GM18505 (cell line): ENCODE measurements around the gene GSAP.

Experiments used
- ATAC-seq: cut with Tn5 transposase; IDR thresholded peaks from one replicate; pipeline ENCODE4 v1.9.1; 2021; ENCODE audit not compliant: unreplicated experiment
- POLR2A ChIP-seq: IDR thresholded peaks from 4 replicates; pipeline ENCODE4 v1.6.1; 2011; ENCODE audit warnings: borderline replicate concordance; ENCODE audit not compliant: insufficient read depth, insufficient read length; ENCODE audit errors: extremely low read depth

Gene GSAP

GRCh38 chr7:77426521-77427051 lies 10.4 kb upstream of the GSAP start:
- no peak for ATAC-seq

GRCh38 chr7:77426052-77426404 lies 9.9 kb upstream of the GSAP start:
- TF ChIP-seq POLR2A = no peak
- no peak for ATAC-seq

More at GRCh38 chr7:77426521-77427051, 10.4 kb upstream of the GSAP start:
- no peak for TF ChIP-seq POLR2A

- no peak for ATAC-seq
These were observed 9.2 kb upstream of the GSAP start for GRCh38 chr7:77425101-77426051.

GRCh38 chr7:77422500-77422899 lies 6.4 kb upstream of the GSAP start:
- TF ChIP-seq POLR2A = no peak
- ATAC-seq = no peak

More at GRCh38 chr7:77425101-77426051, 9.2 kb upstream of the GSAP start:
- no peak for TF ChIP-seq POLR2A

- TF ChIP-seq POLR2A = no peak
- ATAC-seq = no peak
These were observed 5.0 kb upstream of the GSAP start for GRCh38 chr7:77420986-77421672.

- TF ChIP-seq POLR2A = no peak
- no peak for ATAC-seq
These were observed 4.3 kb upstream of the GSAP start for GRCh38 chr7:77420438-77420837.

GRCh38 chr7:77419102-77419501 lies 3.0 kb upstream of the GSAP start:
- no peak for TF ChIP-seq POLR2A
- ATAC-seq = no peak

GRCh38 chr7:77417801-77418200 lies 1.7 kb upstream of the GSAP start:
- no peak for TF ChIP-seq POLR2A

GRCh38 chr7:77416621-77417371 lies 647 bp upstream of the GSAP start:
- ATAC-seq = peak; percentile 27
- no peak for TF ChIP-seq POLR2A

More at GRCh38 chr7:77417801-77418200, 1.7 kb upstream of the GSAP start:
- ATAC-seq = no peak

GRCh38 chr7:77415476-77415822 lies 700 bp downstream of the GSAP start:
- ATAC-seq = peak; percentile 32
- no peak for TF ChIP-seq POLR2A

GRCh38 chr7:77413861-77414424 lies 2.2 kb downstream of the GSAP start:
- TF ChIP-seq POLR2A = no peak
- no peak for ATAC-seq

- ATAC-seq = no peak
These were observed 3.0 kb downstream of the GSAP start for GRCh38 chr7:77413128-77413527.

More at GRCh38 chr7:77413128-77413527, 3.0 kb downstream of the GSAP start:
- no peak for TF ChIP-seq POLR2A
